SU-DHL-6 (cell line): ENCODE results near the gene AFAP1L1.

Experiments used
- H2AFZ ChIP-seq: fragments of 200-600 bp; sonication (generic); 2 replicates; pipeline ENCODE4 v1.6.1; 2014; ENCODE audit warnings: low read depth, mild to moderate bottlenecking, moderate library complexity, mixed read lengths, antibody characterized with exemption, low read length; ENCODE audit not compliant: severe bottlenecking
- H3F3A ChIP-seq: fragments of 200-600 bp; shearing (Covaris generic); 2 replicates; pipeline ENCODE4 v1.6.0; 2016; ENCODE audit warnings: antibody characterized with exemption, mild to moderate bottlenecking; ENCODE audit not compliant: insufficient read depth
- H3K27ac ChIP-seq: fragments of 200-600 bp; sonication (generic); 2 replicates; pipeline ENCODE4 v1.5.1; 2016; ENCODE audit warnings: low read depth, mild to moderate bottlenecking, low read length, moderate library complexity, mixed read lengths
- H3K27me3 ChIP-seq: fragments of 200-600 bp; sonication (generic), shearing (Covaris generic); 2 replicates; pipeline ENCODE4 v1.6.0; 2014; ENCODE audit warnings: mild to moderate bottlenecking, low read length
- H3K36me3 ChIP-seq: fragments of 200-600 bp; sonication (generic); 2 replicates; pipeline ENCODE4 v1.6.1; 2014; ENCODE audit warnings: mild to moderate bottlenecking, low read length, mixed read lengths
- H3K4me2 ChIP-seq: fragments of 300-600, 200-600 bp; shearing (Covaris generic), sonication (generic); 2 replicates; pipeline ENCODE4 v1.6.0; 2014; ENCODE audit warnings: low read length, low read depth, mild to moderate bottlenecking; ENCODE audit not compliant: poor library complexity, severe bottlenecking
- H3K4me3 ChIP-seq: fragments of 200-600 bp; sonication (generic); 2 replicates; pipeline ENCODE4 v1.5.1; 2014; ENCODE audit warnings: antibody characterized with exemption, low read length, mild to moderate bottlenecking, mixed read lengths; ENCODE audit not compliant: insufficient read depth, poor library complexity, severe bottlenecking
- H3K79me2 ChIP-seq: fragments of 200-600 bp; sonication (generic); 2 replicates; pipeline ENCODE4 v1.6.1; 2014; ENCODE audit warnings: mild to moderate bottlenecking, low read length, moderate library complexity; ENCODE audit not compliant: insufficient read depth
- H3K9ac ChIP-seq: fragments of 200-600 bp; sonication (generic); 2 replicates; pipeline ENCODE4 v1.7.0; 2014; ENCODE audit warnings: mild to moderate bottlenecking, low read length
- H3K9me2 ChIP-seq: fragments of 200-600 bp; sonication (generic); replicated peaks from 2 replicates; pipeline ENCODE4 v1.6.1; 2014; ENCODE audit warnings: low read length; ENCODE audit not compliant: insufficient read depth
- H3K9me3 ChIP-seq: fragments of 200-600 bp; sonication (generic); 2 replicates; pipeline ENCODE4 v1.6.1; 2014; ENCODE audit warnings: low read length, mixed read lengths; ENCODE audit not compliant: insufficient read depth
- H4K20me1 ChIP-seq: fragments of 200-600 bp; sonication (generic); 2 replicates; pipeline ENCODE4 v1.6.1; 2014; ENCODE audit warnings: low read depth, mild to moderate bottlenecking, antibody characterized with exemption, low read length, moderate library complexity, mixed read lengths
- EZH2phosphoT487 ChIP-seq: fragments of 200-600 bp; sonication (generic), shearing (Covaris generic); conservative IDR thresholded peaks from 2 replicates; pipeline ENCODE4 v1.6.1; 2018; ENCODE audit warnings: mild to moderate bottlenecking, antibody characterized with exemption, low read length, moderate library complexity, mixed read lengths
- TF ChIP-seq, protein P1 (sequence below): fragments of 200-600 bp; sonication (generic); IDR thresholded peaks from one replicate; pipeline ENCODE4 v1.5.1; 2017; ENCODE audit warnings: antibody characterized with exemption, mild to moderate bottlenecking, low read length, moderate library complexity; ENCODE audit not compliant: insufficient read depth, poor library complexity, severe bottlenecking

The AFAP1L1 gene

DNA sequence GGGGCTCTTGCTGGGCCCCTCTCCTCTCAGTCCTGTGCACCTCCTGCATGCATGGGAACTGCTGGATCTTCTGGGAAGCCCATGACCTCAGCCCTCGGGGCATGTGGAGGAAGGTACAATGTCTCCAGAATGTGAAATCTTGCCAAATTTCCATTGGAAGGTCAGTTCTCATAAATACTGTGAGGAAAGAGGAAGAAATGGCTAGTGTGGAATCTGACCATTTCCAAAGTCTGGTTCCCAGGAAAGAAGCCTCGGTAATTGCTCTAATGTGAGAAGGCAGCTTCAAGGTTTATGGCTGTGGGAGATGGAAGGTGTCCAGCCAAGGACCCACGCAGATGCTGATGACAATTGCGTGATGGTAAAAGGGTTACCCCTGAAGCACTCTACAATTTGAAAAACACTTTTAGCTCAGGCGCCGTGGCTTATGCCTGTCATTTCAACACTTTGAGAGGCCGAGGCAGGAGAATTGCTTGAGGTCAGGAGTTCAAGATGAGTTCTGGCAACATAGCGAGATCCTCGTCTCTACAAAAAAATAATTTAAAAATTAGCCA lies 115.5 kb downstream of the AFAP1L1 start:
- Histone ChIP-seq H2AFZ (no peak overlapping the region), H3K27me3 (0 out of 2 replicates have a peak, but pooled peaks cover 4% of the 10 kb centered on the region), H3K4me3 (no peak overlapping the region), H3K4me2 (no peak overlapping the region), H3K9me3 (no peaks in the 10 kb centered on the region), H3K9ac (no peak overlapping the region), H3K79me2 (no peaks in the 10 kb centered on the region), H3K36me3 (no peaks in the 10 kb centered on the region), H3K9me2 (no peaks in the 10 kb centered on the region), H4K20me1 (no peaks in the 10 kb centered on the region), H3K27ac (no peak overlapping the region), H3F3A (no peaks in the 10 kb centered on the region)
- TF ChIP-seq, protein P1, sequence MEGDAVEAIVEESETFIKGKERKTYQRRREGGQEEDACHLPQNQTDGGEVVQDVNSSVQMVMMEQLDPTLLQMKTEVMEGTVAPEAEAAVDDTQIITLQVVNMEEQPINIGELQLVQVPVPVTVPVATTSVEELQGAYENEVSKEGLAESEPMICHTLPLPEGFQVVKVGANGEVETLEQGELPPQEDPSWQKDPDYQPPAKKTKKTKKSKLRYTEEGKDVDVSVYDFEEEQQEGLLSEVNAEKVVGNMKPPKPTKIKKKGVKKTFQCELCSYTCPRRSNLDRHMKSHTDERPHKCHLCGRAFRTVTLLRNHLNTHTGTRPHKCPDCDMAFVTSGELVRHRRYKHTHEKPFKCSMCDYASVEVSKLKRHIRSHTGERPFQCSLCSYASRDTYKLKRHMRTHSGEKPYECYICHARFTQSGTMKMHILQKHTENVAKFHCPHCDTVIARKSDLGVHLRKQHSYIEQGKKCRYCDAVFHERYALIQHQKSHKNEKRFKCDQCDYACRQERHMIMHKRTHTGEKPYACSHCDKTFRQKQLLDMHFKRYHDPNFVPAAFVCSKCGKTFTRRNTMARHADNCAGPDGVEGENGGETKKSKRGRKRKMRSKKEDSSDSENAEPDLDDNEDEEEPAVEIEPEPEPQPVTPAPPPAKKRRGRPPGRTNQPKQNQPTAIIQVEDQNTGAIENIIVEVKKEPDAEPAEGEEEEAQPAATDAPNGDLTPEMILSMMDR, result no peak
- no peak for TF ChIP-seq EZH2phosphoT487

DNA sequence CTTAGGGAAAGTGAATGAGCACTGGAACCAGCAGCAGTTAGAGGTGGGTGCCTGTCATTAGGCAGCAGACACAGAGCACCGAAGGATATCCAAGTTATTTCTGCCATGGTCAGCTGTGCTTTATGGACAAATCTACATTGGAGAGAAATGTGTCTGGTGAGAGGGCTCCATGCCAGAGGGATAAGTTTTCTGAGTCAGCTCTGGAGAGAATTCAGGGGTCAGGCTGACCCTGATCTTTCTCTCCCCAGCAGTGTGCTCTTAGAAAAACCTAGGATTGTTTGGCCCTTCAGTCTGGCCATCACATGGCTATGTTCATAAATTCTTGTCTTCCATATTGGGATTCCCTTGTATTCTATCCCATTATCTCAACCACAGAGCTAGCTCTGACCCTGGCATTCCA lies 116.3 kb downstream of the AFAP1L1 start:
- no peak overlapping the region for H3K4me3 ChIP-seq
- H4K20me1 ChIP-seq, result no peaks in the 10 kb centered on the region
- no peaks in the 10 kb centered on the region for H3K9me2 ChIP-seq
- H3K36me3 ChIP-seq, result no peaks in the 10 kb centered on the region
- H3K9ac ChIP-seq, result no peak overlapping the region
- H3F3A ChIP-seq, result no peaks in the 10 kb centered on the region
- H3K27me3 ChIP-seq, result 0 out of 2 replicates have a peak, but pooled peaks cover 4% of the 10 kb centered on the region
- no peak for TF ChIP-seq EZH2phosphoT487
- TF ChIP-seq, protein P1, result no peak
- H3K27ac ChIP-seq, result no peak overlapping the region
- H2AFZ ChIP-seq, result no peak overlapping the region
- H3K4me2 ChIP-seq, result no peak overlapping the region
- no peaks in the 10 kb centered on the region for H3K9me3 ChIP-seq
- no peaks in the 10 kb centered on the region for H3K79me2 ChIP-seq

GRCh38 chr5:149388498-149389190 lies 117.0 kb downstream of the AFAP1L1 start:
- TF ChIP-seq, protein P1, result no peak
- TF ChIP-seq EZH2phosphoT487, result no peak
- H3K9me2 ChIP-seq, result no peaks in the 10 kb centered on the region

More at GRCh38 chr5:149388498-149389190, 117.0 kb downstream of the AFAP1L1 start:
- Histone ChIP-seq H4K20me1 (no peaks in the 10 kb centered on the region), H3K4me2 (no peak overlapping the region), H3K9ac (no peak overlapping the region), H3K36me3 (no peaks in the 10 kb centered on the region), H3K4me3 (no peak overlapping the region), H3F3A (no peaks in the 10 kb centered on the region), H3K27me3 (0 out of 2 replicates have a peak, but pooled peaks cover 4% of the 10 kb centered on the region), H3K27ac (no peak overlapping the region), H3K9me3 (no peaks in the 10 kb centered on the region), H3K79me2 (no peaks in the 10 kb centered on the region), H2AFZ (no peak overlapping the region)
